ENCODE results near the gene ANGPTL1. TPM values are rescaled to one million over a fixed set of nuclear protein-coding genes. Genes with fewer than 3 reads are reported as not detected.

Gene ANGPTL1
- 10 to 100 TPM in 2 of 3 donors, 1 to 10 TPM in 1; 9.4 to 24.3 (median 22.5) TPM for polyA plus RNA-seq

GRCh38 chr1:178870944-178871343, at the start of gene ANGPTL1:
Gene ANGPTL1 (minus strand): TSS chr1:178871077. CDS start chr1:178865776, 5,301 bp downstream.
- no peak within 1 kb of the TSS for H3K27ac ChIP-seq (ENCODE audit: low read depth, low read length)
- WGBS, 3 donors = 18 to 53% (median 37%) methylated on average over 4 of the region's 4 CpGs

GRCh38 chr1:178919581-178919980, 48.7 kb upstream of the ANGPTL1 start:
- no peak overlapping the region for H3K27ac ChIP-seq (ENCODE audit: low read depth, low read length)
- WGBS, 3 donors = 62 to 85% (median 78%) methylated on average over 2 of the region's 2 CpGs

GRCh38 chr1:178918955-178919354, 48.1 kb upstream of the ANGPTL1 start:
- WGBS, 3 donors = 29 to 86% (median 79%) methylated on average over 2 of the region's 2 CpGs
- no peak overlapping the region for H3K27ac ChIP-seq (ENCODE audit: low read depth, low read length)

- H3K27ac ChIP-seq (ENCODE audit: low read depth, low read length) = no peak overlapping the region
- WGBS, 3 donors = 38 to 94% (median 87%) methylated on average over 6 of the region's 6 CpGs
Observed at GRCh38 chr1:178918308-178918707, 47.4 kb upstream of the ANGPTL1 start.

- no peak overlapping the region for H3K27ac ChIP-seq (ENCODE audit: low read depth, low read length)
- WGBS, 3 donors = 73 to 86% (median 83%) methylated on average over 5 of the region's 5 CpGs
Observed at GRCh38 chr1:178916448-178917174, 45.7 kb upstream of the ANGPTL1 start.

- 94 to 97% (median 96%) methylated on average over 2 of the region's 2 CpGs for WGBS, 3 donors
- no peak overlapping the region for H3K27ac ChIP-seq (ENCODE audit: low read depth, low read length)
Observed at GRCh38 chr1:178912597-178912996, 41.7 kb upstream of the ANGPTL1 start.

- no peak overlapping the region for H3K27ac ChIP-seq (ENCODE audit: low read depth, low read length)
- WGBS, 3 donors = 88 to 96% (median 94%) methylated on average over 1 of the region's 1 CpG
Observed at GRCh38 chr1:178910023-178910422, 39.1 kb upstream of the ANGPTL1 start.

GRCh38 chr1:178908358-178908757, 37.5 kb upstream of the ANGPTL1 start:
- WGBS, 3 donors = 61 to 85% (median 81%) methylated on average over 1 of the region's 1 CpG
- no peak overlapping the region for H3K27ac ChIP-seq (ENCODE audit: low read depth, low read length)

- 92 to 100% (median 95%) methylated on average over 1 of the region's 1 CpG for WGBS, 3 donors
- H3K27ac ChIP-seq (ENCODE audit: low read depth, low read length) = no peak overlapping the region
Observed at GRCh38 chr1:178901482-178902125, 30.7 kb upstream of the ANGPTL1 start.

- WGBS, 3 donors = 90 to 92% (median 91%) methylated on average over 2 of the region's 2 CpGs
- H3K27ac ChIP-seq (ENCODE audit: low read depth, low read length) = no peak overlapping the region
Observed at GRCh38 chr1:178899402-178899801, 28.5 kb upstream of the ANGPTL1 start.

GRCh38 chr1:178898401-178898800, 27.5 kb upstream of the ANGPTL1 start:
- 93 to 98% (median 97%) methylated on average over 1 of the region's 1 CpG for WGBS, 3 donors
- H3K27ac ChIP-seq (ENCODE audit: low read depth, low read length) = no peak overlapping the region

GRCh38 chr1:178895928-178896327, 25.1 kb upstream of the ANGPTL1 start:
- H3K27ac ChIP-seq (ENCODE audit: low read depth, low read length) = no peak overlapping the region

- 95 to 100% (median 97%) methylated on average over 2 of the region's 2 CpGs for WGBS, 3 donors
- no peak overlapping the region for H3K27ac ChIP-seq (ENCODE audit: low read depth, low read length)
Observed at GRCh38 chr1:178886551-178886950, 15.7 kb upstream of the ANGPTL1 start.

GRCh38 chr1:178885869-178886268, 15.0 kb upstream of the ANGPTL1 start:
- 85 to 91% (median 91%) methylated on average over 4 of the region's 4 CpGs for WGBS, 3 donors
- no peak overlapping the region for H3K27ac ChIP-seq (ENCODE audit: low read depth, low read length)

GRCh38 chr1:178881950-178882349, 11.1 kb upstream of the ANGPTL1 start:
- whole genome bisulfite sequencing, 3 donors = 92 to 96% (median 94%) methylated on average over 3 of the region's 3 CpGs
- H3K27ac ChIP-seq (ENCODE audit: low read depth, low read length) = no peak overlapping the region

GRCh38 chr1:178877896-178878295, 7.0 kb upstream of the ANGPTL1 start:
- 61 to 84% (median 67%) methylated on average over 3 of the region's 3 CpGs for WGBS, 3 donors
- H3K27ac ChIP-seq (ENCODE audit: low read depth, low read length) = no peak overlapping the region

- H3K27ac ChIP-seq (ENCODE audit: low read depth, low read length) = no peak overlapping the region
Observed at GRCh38 chr1:178875936-178876335, 5.1 kb upstream of the ANGPTL1 start.

GRCh38 chr1:178874966-178875365, 4.1 kb upstream of the ANGPTL1 start:
- WGBS, 3 donors = 87 to 94% (median 93%) methylated on average over 2 of the region's 2 CpGs
- no peak overlapping the region for H3K27ac ChIP-seq (ENCODE audit: low read depth, low read length)

GRCh38 chr1:178871551-178872320, 859 bp upstream of the ANGPTL1 start:
- H3K27ac ChIP-seq (ENCODE audit: low read depth, low read length) = no peak overlapping the region
